MM.1S (cell line): ENCODE measurements around the gene BMERB1.

Experiments used
- DNase-seq: peaks from one replicate; pipeline ENCODE4 v3.0.0-alpha.2; 2015
- H2AFZ ChIP-seq: fragments of 300-600 bp; sonication (generic); 2 replicates; pipeline ENCODE4 v1.6.0; 2016; ENCODE audit warnings: antibody characterized with exemption, low read length
- H3F3A ChIP-seq: fragments of 300-600 bp; sonication (generic); 2 replicates; pipeline ENCODE4 v1.6.1; 2016; ENCODE audit warnings: mild to moderate bottlenecking, antibody characterized with exemption, low read length, moderate library complexity, mixed read lengths; ENCODE audit not compliant: insufficient read depth
- H3K27ac ChIP-seq: fragments of 300-600 bp; sonication (generic); 2 replicates; pipeline ENCODE4 v1.5.1; 2016; ENCODE audit warnings: mild to moderate bottlenecking, low read length
- H3K27me3 ChIP-seq: fragments of 300-600 bp; sonication (generic); replicated peaks from 2 replicates; pipeline ENCODE4 v1.6.0; 2016; ENCODE audit warnings: low read length; ENCODE audit not compliant: insufficient read depth
- H3K36me3 ChIP-seq: fragments of 300-600 bp; sonication (generic); replicated peaks from 2 replicates; pipeline ENCODE4 v1.6.1; 2016; ENCODE audit warnings: mild to moderate bottlenecking, low read length, mixed read lengths; ENCODE audit not compliant: insufficient read depth
- H3K4me1 ChIP-seq: fragments of 300-600 bp; sonication (generic); 2 replicates; pipeline ENCODE4 v1.6.1; 2016; ENCODE audit warnings: low read length, mixed read lengths
- H3K4me2 ChIP-seq: fragments of 300-600 bp; sonication (generic); 2 replicates; pipeline ENCODE4 v1.6.0; 2016; ENCODE audit warnings: low read depth, low read length
- H3K4me3 ChIP-seq: fragments of 300-600 bp; sonication (generic); 2 replicates; pipeline ENCODE4 v1.5.1; 2016; ENCODE audit warnings: low read length, mixed read lengths
- H3K79me2 ChIP-seq: fragments of 300-600 bp; sonication (generic); 2 replicates; pipeline ENCODE4 v1.6.1; 2016; ENCODE audit warnings: mixed run types, low read length, mixed read lengths
- H3K9ac ChIP-seq: fragments of 300-600 bp; sonication (generic); 2 replicates; pipeline ENCODE4 v1.6.1; 2016; ENCODE audit warnings: low read length, mixed read lengths
- H3K9me2 ChIP-seq: fragments of 300-600 bp; sonication (generic); replicated peaks from 2 replicates; pipeline ENCODE4 v1.6.1; 2016; ENCODE audit warnings: mild to moderate bottlenecking, low read length, mixed read lengths; ENCODE audit not compliant: insufficient read depth
- H3K9me3 ChIP-seq: fragments of 300-600 bp; sonication (generic); replicated peaks from 2 replicates; pipeline ENCODE4 v1.6.1; 2016; ENCODE audit warnings: mild to moderate bottlenecking, low read length, mixed read lengths; ENCODE audit not compliant: insufficient read depth
- H4K20me1 ChIP-seq: fragments of 300-600 bp; sonication (generic); 2 replicates; pipeline ENCODE4 v1.6.1; 2016; ENCODE audit warnings: mild to moderate bottlenecking, low read length, moderate library complexity, mixed read lengths; ENCODE audit not compliant: insufficient read depth
- CTCF ChIP-seq: fragments of 300-600 bp; sonication (generic); IDR thresholded peaks from 2 replicates; pipeline ENCODE4 v1.5.1; 2016; ENCODE audit warnings: antibody characterized with exemption, low read length, mixed read lengths
- EZH2 ChIP-seq: fragments of 300-600 bp; sonication (generic); optimal IDR thresholded peaks from 2 replicates; pipeline ENCODE3; 2017; ENCODE audit warnings: low read depth, mild to moderate bottlenecking, antibody characterized with exemption, low read length, mixed read lengths
- EZH2phosphoT487 ChIP-seq: fragments of 300-600 bp; sonication (generic); IDR thresholded peaks from 2 replicates; pipeline ENCODE4 v1.6.1; 2018; ENCODE audit warnings: antibody characterized with exemption, low read length

BMERB1 gene

DNA sequence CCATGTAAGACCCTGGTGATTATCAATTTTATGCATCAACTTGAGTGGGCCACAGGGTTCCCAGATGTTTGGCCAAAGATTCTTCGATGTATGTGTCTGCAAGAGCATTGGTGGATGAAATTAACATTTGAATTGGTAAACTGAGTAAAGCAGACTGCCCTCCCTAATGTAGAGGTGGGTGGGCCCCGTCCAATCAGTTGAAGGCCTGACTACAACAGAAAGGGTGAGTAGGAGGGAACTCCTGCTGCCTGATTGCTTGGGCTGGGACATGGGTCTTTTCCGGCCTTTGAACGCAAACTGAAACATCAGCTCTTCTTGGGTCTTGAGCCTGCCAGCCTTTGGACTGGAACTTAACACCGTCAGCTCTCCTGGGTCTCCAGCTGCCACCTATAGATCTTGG, 90.6 kb downstream of the BMERB1 start:
- no peak overlapping the region for H3K27ac ChIP-seq
- H3K4me1 ChIP-seq = no peaks in the 10 kb centered on the region
- no peak overlapping the region for H3K9ac ChIP-seq
- no peaks in the 10 kb centered on the region for H3F3A ChIP-seq
- no peak for DNase-seq
- H3K4me2 ChIP-seq = no peak overlapping the region
- H3K36me3 ChIP-seq = no peaks in the 10 kb centered on the region
- H3K79me2 ChIP-seq = no peaks in the 10 kb centered on the region
- TF ChIP-seq EZH2 (no peak), EZH2phosphoT487 (no peak), CTCF (no peak)
- no peak overlapping the region for H3K4me3 ChIP-seq
- no peak overlapping the region for H2AFZ ChIP-seq
- H3K27me3 ChIP-seq = no peaks in the 10 kb centered on the region
- H3K9me3 ChIP-seq = no peaks in the 10 kb centered on the region
- no peaks in the 10 kb centered on the region for H3K9me2 ChIP-seq
- H4K20me1 ChIP-seq = no peaks in the 10 kb centered on the region

DNA sequence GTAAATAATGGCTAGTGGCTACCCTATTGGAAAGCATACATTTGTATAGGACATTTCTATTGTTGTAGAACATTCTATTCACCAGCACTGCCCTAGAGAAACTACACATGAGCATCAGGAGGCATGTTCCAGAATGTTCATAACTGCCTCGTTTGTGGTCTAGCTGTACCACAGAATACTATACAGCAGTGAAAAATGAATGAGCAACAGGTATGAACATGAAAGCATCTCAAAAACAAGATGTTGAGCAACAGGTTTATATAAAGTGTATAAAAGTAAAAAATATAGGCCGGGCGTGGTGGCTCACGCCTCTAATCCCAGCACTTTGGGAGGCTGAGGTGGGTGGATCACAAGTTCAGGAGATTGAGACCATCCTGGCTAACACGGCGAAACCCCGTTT, 91.7 kb downstream of the BMERB1 start:
- no peaks in the 10 kb centered on the region for H3K9me3 ChIP-seq
- no peaks in the 10 kb centered on the region for H3K79me2 ChIP-seq
- no peaks in the 10 kb centered on the region for H3K36me3 ChIP-seq
- no peaks in the 10 kb centered on the region for H3F3A ChIP-seq
- no peak overlapping the region for H2AFZ ChIP-seq
- H3K4me3 ChIP-seq = no peak overlapping the region
- no peaks in the 10 kb centered on the region for H3K27me3 ChIP-seq
- H3K9me2 ChIP-seq = no peaks in the 10 kb centered on the region
- no peak overlapping the region for H3K4me2 ChIP-seq
- TF ChIP-seq EZH2phosphoT487 (no peak), EZH2 (no peak), CTCF (no peak)
- no peak for DNase-seq
- H3K4me1 ChIP-seq = no peaks in the 10 kb centered on the region
- no peak overlapping the region for H3K27ac ChIP-seq
- no peak overlapping the region for H3K9ac ChIP-seq
- no peaks in the 10 kb centered on the region for H4K20me1 ChIP-seq

DNA sequence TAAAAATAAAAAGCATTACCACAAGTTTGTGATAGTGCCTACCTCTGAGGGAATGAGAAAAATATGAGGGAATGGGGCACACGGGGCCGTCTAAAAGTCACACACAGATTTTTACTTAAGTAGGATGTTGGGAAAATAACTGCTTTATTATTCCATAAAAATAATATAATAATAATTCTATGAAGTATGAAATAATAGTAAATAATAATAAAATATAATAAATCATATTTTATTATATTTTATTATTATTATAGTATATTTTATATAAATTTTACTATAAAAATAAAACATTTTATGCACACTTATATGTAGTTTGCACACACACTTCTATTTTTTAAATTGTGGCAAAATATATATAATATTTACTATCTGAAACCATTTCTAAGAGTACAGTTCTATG, 92.3 kb downstream of the BMERB1 start:
- H2AFZ ChIP-seq = no peak overlapping the region
- no peaks in the 10 kb centered on the region for H3K79me2 ChIP-seq
- DNase-seq = no peak
- no peaks in the 10 kb centered on the region for H4K20me1 ChIP-seq
- H3K9me3 ChIP-seq = no peaks in the 10 kb centered on the region
- H3K27me3 ChIP-seq = no peaks in the 10 kb centered on the region
- no peak overlapping the region for H3K9ac ChIP-seq
- TF ChIP-seq EZH2phosphoT487 (no peak), EZH2 (no peak), CTCF (no peak)
- H3K27ac ChIP-seq = no peak overlapping the region
- H3K9me2 ChIP-seq = no peaks in the 10 kb centered on the region
- no peaks in the 10 kb centered on the region for H3K4me1 ChIP-seq
- H3K4me2 ChIP-seq = no peak overlapping the region
- no peaks in the 10 kb centered on the region for H3F3A ChIP-seq
- H3K4me3 ChIP-seq = no peak overlapping the region
- no peaks in the 10 kb centered on the region for H3K36me3 ChIP-seq
